ENCODE measurements around the gene PRR9.
A peak's percentile ranks its signal among the peaks of the same experiment; 100 is the strongest.

The PRR9 gene

GRCh38 chr1:153261281-153262069 lies 44.1 kb downstream of the PRR9 start (continued):
- TF ChIP-seq ZNF768 (tag by site-specific recombination; IDR thresholded peaks at IDR 0.05) (no peak), ZNF18 (tag by site-specific recombination; IDR thresholded peaks at IDR 0.05) (no peak), CTCF (tag by site-specific recombination; IDR thresholded peaks at IDR 0.05) (no peak)

- Histone ChIP-seq H3K27ac (ENCODE audit: extremely low read depth, low read depth, low read length) (no peak overlapping the region), H3K36me3 (ENCODE audit: control insufficient read depth in 2 of 2, insufficient read depth in 1 of 2, low read length in 2 of 2) (no peaks in the 10 kb centered on the region), H3K9me3 (ENCODE audit: control insufficient read depth, insufficient read depth, low read depth, low read length) (no peaks in the 10 kb centered on the region), H3K4me3 (ENCODE audit: low read depth, low read length) (peak overlapping the region; percentile 46), H3K4me1 (ENCODE audit: control insufficient read depth, insufficient read depth, low read length) (no peaks in the 10 kb centered on the region)
- ChIA-PET CTCF (interaction anchor here (0.6 to 2.1 kb wide), 4 partner anchors 16 to 224 kb away, joined by 3 to 6 read pairs (median 4); no protein-coding TSS in a partner anchor), POLR2A (no interaction called here)
- no peak for TF ChIP-seq EGR2 (tag by site-specific recombination; IDR thresholded peaks at IDR 0.05; ENCODE audit: low read depth)
- TF ChIP-seq PBX3 (CRISPR knock-in tag; IDR thresholded peaks at IDR 0.05), result no peak
- TF ChIP-seq ZNF211 (tag by site-specific recombination; IDR thresholded peaks at IDR 0.05; ENCODE audit: low read depth), result no peak
- TF ChIP-seq KLF10 (tag by site-specific recombination; IDR thresholded peaks at IDR 0.05), result no peak
- no peak for TF ChIP-seq ZFP3 (tag by site-specific recombination; IDR thresholded peaks at IDR 0.05; ENCODE audit: low read depth)
- TF ChIP-seq ZNF585B (tag by site-specific recombination; IDR thresholded peaks at IDR 0.05), result no peak
- no peak for TF ChIP-seq ZNF514 (tag by site-specific recombination; IDR thresholded peaks at IDR 0.05)
- peak; percentile 82; the same call in 1 of the 2 replicates for TF ChIP-seq ATF2 (tag by site-specific recombination; IDR thresholded peaks at IDR 0.05; ENCODE audit: low read depth)
- no peak for TF ChIP-seq ZNF792 (tag by site-specific recombination; IDR thresholded peaks at IDR 0.05)
- no peak for TF ChIP-seq ZNF501 (tag by site-specific recombination; IDR thresholded peaks at IDR 0.05)
- 0 out of 2 replicates have a peak, but pooled peaks have one; percentile 29 for TF ChIP-seq ZBTB21 (tag by site-specific recombination; IDR thresholded peaks at IDR 0.05)
- no peak for TF ChIP-seq ZNF19 (tag by site-specific recombination; IDR thresholded peaks at IDR 0.05; ENCODE audit: low read depth)
- TF ChIP-seq ZNF404 (tag by site-specific recombination; IDR thresholded peaks at IDR 0.05), result no peak
- 0 out of 2 replicates have a peak, but pooled peaks have one; percentile 28 for TF ChIP-seq PRDM1 (tag by site-specific recombination; IDR thresholded peaks at IDR 0.05)
- TF ChIP-seq ZNF157 (tag by site-specific recombination; IDR thresholded peaks at IDR 0.05), result no peak
- no peak for TF ChIP-seq ZNF398 (tag by site-specific recombination; IDR thresholded peaks at IDR 0.05)
- TF ChIP-seq KLF16 (tag by site-specific recombination; IDR thresholded peaks at IDR 0.05), result no peak
- no peak for TF ChIP-seq ZBTB1 (tag by site-specific recombination; IDR thresholded peaks at IDR 0.05)
- no peak for TF ChIP-seq ZNF621 (tag by site-specific recombination; IDR thresholded peaks at IDR 0.05)
- TF ChIP-seq ZNF777 (tag by site-specific recombination; IDR thresholded peaks at IDR 0.05; ENCODE audit: borderline replicate concordance), result 0 out of 2 replicates have a peak, but pooled peaks have one; percentile 7
- peak; percentile 70 for TF ChIP-seq ZBTB17 (tag by site-specific recombination; IDR thresholded peaks at IDR 0.05)
- TF ChIP-seq PRDM6 (tag by site-specific recombination; IDR thresholded peaks at IDR 0.05), result no peak
- TF ChIP-seq ZNF521 (tag by site-specific recombination; IDR thresholded peaks at IDR 0.05), result no peak
- peak; percentile 63 for TF ChIP-seq ZNF335 (tag by site-specific recombination; conservative IDR thresholded peaks at IDR 0.05)
- TF ChIP-seq ZNF292 (tag by site-specific recombination; IDR thresholded peaks at IDR 0.05; ENCODE audit: borderline replicate concordance, low read depth), result no peak
These were observed 44.6 kb downstream of the PRR9 start for GRCh38 chr1:153262070-153262366.

All from HEK293 (cell line).